Lung (tissue), 12 donors: ENCODE data around the gene COBLL1. TPM values are rescaled to one million over a fixed set of nuclear protein-coding genes. Genes with fewer than 3 reads are reported as not detected.

Experiments
- ATAC-seq: fragments of 200-7000 bp; cut with Tn5 transposase; one replicate; pipeline ENCODE4 v1.9.1; 2020; ENCODE audit warnings: moderate number of reproducible peaks; ENCODE audit not compliant: insufficient read depth, low FRiP score
- DNase-seq, 3 donors: peaks; one replicate each; pipeline ENCODE4 v3.0.0-alpha.2; 2013 to 2017
- H3K27ac ChIP-seq, 2 donors: one replicate each; pipeline ENCODE4 v1.5.1; 2013; ENCODE audit warnings: mild to moderate bottlenecking in 2 of 2, moderate library complexity in 2 of 2, control low read depth in 1 of 2, inconsistent platforms in 1 of 2, low read depth in 1 of 2, low read length in 1 of 2
- H3K27me3 ChIP-seq, 3 donors: one replicate each; pipeline ENCODE4 v1.5.1; 2013; ENCODE audit warnings: low read length in 2 of 3; ENCODE audit not compliant: control insufficient read depth in 3 of 3, insufficient read depth in 3 of 3
- H3K36me3 ChIP-seq, 4 donors: one replicate each; pipeline ENCODE4 v1.5.1; 2013; ENCODE audit warnings: low read length in 4 of 4, mild to moderate bottlenecking in 1 of 4, moderate library complexity in 1 of 4; ENCODE audit not compliant: control insufficient read depth in 4 of 4, insufficient read depth in 4 of 4
- H3K4me1 ChIP-seq, 5 donors: one replicate each; pipeline ENCODE4 v1.5.1; 2013; ENCODE audit warnings: low read length in 5 of 5, mild to moderate bottlenecking in 2 of 5, moderate library complexity in 1 of 5; ENCODE audit not compliant: control insufficient read depth in 5 of 5, insufficient read depth in 5 of 5
- H3K4me3 ChIP-seq: one replicate; pipeline ENCODE4 v1.5.1; 2013; ENCODE audit warnings: mild to moderate bottlenecking, control low read depth, moderate library complexity
- H3K9ac ChIP-seq, 2 donors: one replicate each; pipeline ENCODE4 v1.5.1; 2013; ENCODE audit warnings: low read length in 2 of 2, control low read depth in 1 of 2; ENCODE audit not compliant: insufficient read depth in 1 of 2
- H3K9me3 ChIP-seq, 4 donors: one replicate each; pipeline ENCODE4 v1.5.1; 2013; ENCODE audit warnings: low read length in 3 of 4, mild to moderate bottlenecking in 1 of 4, moderate library complexity in 1 of 4; ENCODE audit not compliant: control insufficient read depth in 4 of 4, insufficient read depth in 3 of 4
- WGBS, 2 donors: extraction: QIAGEN DNeasy Blood & Tissue Kit; methylation state at CpG; one replicate each; pipeline ENCODE4 v1.1.7; 2013; 5-methylcytosine and 5-hydroxymethylcytosine counted together
- polyA plus RNA-seq, 2 donors: library from polyadenylated mRNA; stranded (reverse); fragments of 200-250 nt; gene quantifications; one replicate each; pipeline ENCODE4 v1.2.1, GENCODE V29; 2013
- total RNA-seq, 2 donors: library from RNA; depleted of rRNA in 1 of 2; stranded (reverse); fragments of >200 nt in 1 of 2; gene quantifications; one replicate each; pipeline ENCODE4 v1.2.1, GENCODE V29; 2014 to 2021
- TF ChIP-seq, protein P1 (sequence below): IDR thresholded peaks from 2 replicates; pipeline ENCODE4 v1.5.1; 2012; ENCODE audit warnings: mild to moderate bottlenecking; ENCODE audit errors: control extremely low read depth, extremely low read depth
- donor health status: control.
- donor health status: control.
- donor health status: Bipolar disorder and iron deficiency.
- donor health status: healthy.
- donor health status: DM: yes; HTN: yes; CAD: no.

Gene COBLL1
- total and polyA plus RNA-seq, 4 donors, result 13.0 to 86.5 (median 53.7) TPM

DNA sequence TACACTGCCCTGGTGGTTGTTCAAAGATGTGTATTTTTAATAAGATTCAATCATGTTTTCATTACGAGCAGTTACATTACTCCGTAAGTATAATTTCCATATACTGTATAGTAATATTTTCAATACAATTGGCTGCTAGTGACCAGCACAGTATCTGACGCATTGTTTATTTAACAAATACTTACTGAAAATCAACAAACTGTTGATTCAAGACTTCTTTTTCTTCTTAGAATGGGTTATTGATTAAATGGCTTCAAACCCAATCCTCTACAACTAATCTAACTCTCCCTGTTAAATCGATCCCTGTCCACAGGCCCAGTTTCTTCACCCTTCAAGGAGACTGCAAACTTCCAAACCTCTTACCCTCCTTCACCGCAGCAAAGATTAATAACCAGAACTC, 18.5 kb downstream of the COBLL1 start:
- WGBS, 2 donors, result 91 to 93% methylated on average over 5 of the region's 5 CpGs
- TF ChIP-seq, protein P1, sequence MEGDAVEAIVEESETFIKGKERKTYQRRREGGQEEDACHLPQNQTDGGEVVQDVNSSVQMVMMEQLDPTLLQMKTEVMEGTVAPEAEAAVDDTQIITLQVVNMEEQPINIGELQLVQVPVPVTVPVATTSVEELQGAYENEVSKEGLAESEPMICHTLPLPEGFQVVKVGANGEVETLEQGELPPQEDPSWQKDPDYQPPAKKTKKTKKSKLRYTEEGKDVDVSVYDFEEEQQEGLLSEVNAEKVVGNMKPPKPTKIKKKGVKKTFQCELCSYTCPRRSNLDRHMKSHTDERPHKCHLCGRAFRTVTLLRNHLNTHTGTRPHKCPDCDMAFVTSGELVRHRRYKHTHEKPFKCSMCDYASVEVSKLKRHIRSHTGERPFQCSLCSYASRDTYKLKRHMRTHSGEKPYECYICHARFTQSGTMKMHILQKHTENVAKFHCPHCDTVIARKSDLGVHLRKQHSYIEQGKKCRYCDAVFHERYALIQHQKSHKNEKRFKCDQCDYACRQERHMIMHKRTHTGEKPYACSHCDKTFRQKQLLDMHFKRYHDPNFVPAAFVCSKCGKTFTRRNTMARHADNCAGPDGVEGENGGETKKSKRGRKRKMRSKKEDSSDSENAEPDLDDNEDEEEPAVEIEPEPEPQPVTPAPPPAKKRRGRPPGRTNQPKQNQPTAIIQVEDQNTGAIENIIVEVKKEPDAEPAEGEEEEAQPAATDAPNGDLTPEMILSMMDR, result no peak
- Histone ChIP-seq H3K9ac (no peak overlapping the region), H3K4me3 (no peak overlapping the region), H3K27ac (no peak overlapping the region), H3K4me1 (peaks cover 0 to 11% (median 0%) of the 10 kb centered on the region in 5 donors), H3K9me3 (no peaks in the 10 kb centered on the region), H3K36me3 (no peaks in the 10 kb centered on the region), H3K27me3 (no peaks in the 10 kb centered on the region)
- ATAC-seq, result no peak
- DNase-seq, result no peak

DNA sequence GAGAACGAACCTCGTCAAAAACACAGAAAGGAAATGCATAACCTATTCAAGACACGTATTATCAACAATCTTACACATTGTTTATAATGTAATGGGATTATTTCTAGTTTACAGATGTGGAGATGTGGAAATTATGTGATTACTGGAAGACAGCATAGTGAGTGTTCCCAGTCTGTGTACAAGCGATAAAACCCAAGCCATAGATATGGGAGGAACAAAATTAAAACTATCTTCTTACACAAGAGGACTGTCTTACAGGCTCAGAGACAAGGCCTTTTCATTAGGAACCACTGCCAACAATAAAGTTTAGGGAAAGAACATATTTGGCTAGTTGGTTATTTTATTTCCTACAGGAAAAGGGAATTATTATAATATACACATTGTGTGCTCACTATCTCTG, 20.3 kb downstream of the COBLL1 start:
- no peak for ATAC-seq
- Histone ChIP-seq H3K27me3 (no peaks in the 10 kb centered on the region), H3K9me3 (no peaks in the 10 kb centered on the region), H3K9ac (no peak overlapping the region), H3K4me1 (peaks cover 0 to 7% (median 0%) of the 10 kb centered on the region in 5 donors), H3K4me3 (no peak overlapping the region), H3K36me3 (no peaks in the 10 kb centered on the region), H3K27ac (no peak overlapping the region)
- WGBS, 2 donors, result 72 to 77% methylated on average over 4 of the region's 4 CpGs
- DNase-seq, result no peak
- TF ChIP-seq, protein P1, result no peak

DNA sequence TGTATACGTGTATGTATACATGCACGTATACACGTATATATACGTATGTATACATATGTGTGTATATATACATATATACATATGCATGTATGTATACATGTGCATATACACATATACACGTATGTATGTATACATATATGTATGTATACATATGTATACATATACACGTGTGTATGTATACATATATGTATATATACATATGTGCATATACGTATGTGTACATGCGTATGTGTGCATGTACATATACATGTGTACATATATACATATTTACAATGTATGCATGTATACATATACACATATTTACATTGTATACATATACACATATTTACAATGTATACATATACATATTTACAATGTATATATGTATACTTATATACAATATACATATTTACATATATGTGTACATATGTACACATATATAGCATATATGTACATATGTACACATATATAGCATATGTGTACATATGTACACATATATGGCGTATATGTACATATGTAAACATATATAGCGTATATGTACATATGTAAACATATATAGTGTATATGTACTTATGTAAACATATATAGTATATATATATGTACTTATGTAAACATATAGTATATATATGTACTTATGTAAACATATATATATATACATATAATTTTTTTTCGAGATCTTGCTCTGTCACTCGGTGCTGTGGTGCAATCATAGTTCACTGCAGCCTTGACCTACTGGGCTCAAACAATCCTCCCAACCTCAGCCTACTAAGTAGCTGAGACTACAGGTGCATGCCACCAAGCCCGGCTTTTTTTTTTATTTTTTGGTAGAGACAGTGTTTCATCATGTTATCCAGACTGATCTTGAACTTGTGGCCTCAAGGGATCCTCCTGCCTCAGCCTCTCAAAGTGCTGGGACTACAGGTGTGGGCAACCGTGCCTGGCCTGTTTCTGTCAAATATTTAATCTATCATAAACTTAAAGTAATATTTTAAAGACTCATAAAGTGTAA, 23.2 kb downstream of the COBLL1 start:
- no peak for ATAC-seq
- H3K9me3 ChIP-seq, result no peaks in the 10 kb centered on the region
- no peak overlapping the region for H3K9ac ChIP-seq
- DNase-seq, result no peak
- H3K4me1 ChIP-seq, result peaks cover 0 to 7% (median 0%) of the 10 kb centered on the region in 5 donors
- no peak overlapping the region for H3K27ac ChIP-seq
- no peaks in the 10 kb centered on the region for H3K27me3 ChIP-seq
- TF ChIP-seq, protein P1, result no peak
- H3K36me3 ChIP-seq, result no peaks in the 10 kb centered on the region
- WGBS, 2 donors, result 94% methylated on average over 14 of the region's 14 CpGs
- H3K4me3 ChIP-seq, result no peak overlapping the region
